ENCODE measurements around the gene SH2B3. TPM values are rescaled to one million over a fixed set of nuclear protein-coding genes. Genes with fewer than 3 reads are reported as not detected.
A peak's percentile ranks its signal among the peaks of the same experiment; 100 is the strongest.
"Not testable (repeated sequence)": the region's sequence is repeated elsewhere in the genome, so short reads cannot be mapped to it uniquely, and the experiment has no call there.

SH2B3 gene
- polyA plus RNA-seq, 1 experiment, result 21.6 TPM

- TF ChIP-seq, protein P1, sequence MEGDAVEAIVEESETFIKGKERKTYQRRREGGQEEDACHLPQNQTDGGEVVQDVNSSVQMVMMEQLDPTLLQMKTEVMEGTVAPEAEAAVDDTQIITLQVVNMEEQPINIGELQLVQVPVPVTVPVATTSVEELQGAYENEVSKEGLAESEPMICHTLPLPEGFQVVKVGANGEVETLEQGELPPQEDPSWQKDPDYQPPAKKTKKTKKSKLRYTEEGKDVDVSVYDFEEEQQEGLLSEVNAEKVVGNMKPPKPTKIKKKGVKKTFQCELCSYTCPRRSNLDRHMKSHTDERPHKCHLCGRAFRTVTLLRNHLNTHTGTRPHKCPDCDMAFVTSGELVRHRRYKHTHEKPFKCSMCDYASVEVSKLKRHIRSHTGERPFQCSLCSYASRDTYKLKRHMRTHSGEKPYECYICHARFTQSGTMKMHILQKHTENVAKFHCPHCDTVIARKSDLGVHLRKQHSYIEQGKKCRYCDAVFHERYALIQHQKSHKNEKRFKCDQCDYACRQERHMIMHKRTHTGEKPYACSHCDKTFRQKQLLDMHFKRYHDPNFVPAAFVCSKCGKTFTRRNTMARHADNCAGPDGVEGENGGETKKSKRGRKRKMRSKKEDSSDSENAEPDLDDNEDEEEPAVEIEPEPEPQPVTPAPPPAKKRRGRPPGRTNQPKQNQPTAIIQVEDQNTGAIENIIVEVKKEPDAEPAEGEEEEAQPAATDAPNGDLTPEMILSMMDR (IDR thresholded peaks at IDR 0.05; ENCODE audit: low read depth, low read length), result no peak
- no peaks in the 10 kb centered on the region for H3K27me3 ChIP-seq (ENCODE audit: control insufficient read depth, insufficient read depth, low read length)
- ChIA-PET CTCF (interaction anchor here (0.7 to 3.5 kb wide), 3 partner anchors 27 to 299 kb away, joined by 4 to 24 read pairs (median 4); no protein-coding TSS in a partner anchor), POLR2A (no interaction called here)
- DNase-seq (ENCODE audit: low read depth, low spot score), result no peak
- H3K9me3 ChIP-seq (ENCODE audit: control insufficient read depth, insufficient read depth, low read length), result no peaks in the 10 kb centered on the region
- no peak overlapping the region for H3K27ac ChIP-seq (ENCODE audit: low read depth, low read length)
- H3K4me3 ChIP-seq (ENCODE audit: low read depth, low read length), result peak overlapping the region; percentile 83
Observed at GRCh38 chr12:111369496-111370220, 36.1 kb upstream of the SH2B3 start.

- H3K27ac ChIP-seq (ENCODE audit: low read depth, low read length); H3K4me3 ChIP-seq (ENCODE audit: low read depth, low read length); H3K27me3 ChIP-seq (ENCODE audit: control insufficient read depth, insufficient read depth, low read length); DNase-seq (ENCODE audit: low read depth, low spot score); POLR2A ChIA-PET; H3K9me3 ChIP-seq (ENCODE audit: control insufficient read depth, insufficient read depth, low read length): not testable (repeated sequence)
- CTCF ChIA-PET, result interaction anchor here (1.0 kb wide), 1 partner anchor 24 kb away, joined by 3 read pairs; no protein-coding TSS in a partner anchor
Observed at GRCh38 chr12:111373231-111373630, 32.5 kb upstream of the SH2B3 start.

DNA sequence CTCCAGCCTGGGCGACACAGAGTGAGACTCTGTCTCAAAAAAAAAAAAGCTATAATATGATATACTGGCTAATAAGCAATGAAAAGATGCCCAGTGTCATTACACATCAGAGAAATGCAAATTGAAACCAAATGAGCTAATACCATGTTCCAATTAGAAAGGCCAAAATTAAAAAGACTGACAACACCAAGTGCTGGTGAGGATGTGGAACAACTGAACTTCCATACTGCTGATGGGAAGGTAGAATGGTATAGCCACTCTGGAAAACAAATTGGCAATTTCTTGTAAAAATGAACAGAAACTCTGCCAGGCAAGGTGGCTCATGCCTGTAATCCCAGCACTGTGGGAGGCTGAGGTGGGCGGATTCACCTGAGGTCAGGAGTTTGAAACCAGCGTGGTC, 28.3 kb upstream of the SH2B3 start:
- Histone ChIP-seq H3K4me3 (ENCODE audit: low read depth, low read length) (no peak overlapping the region), H3K27ac (ENCODE audit: low read depth, low read length) (no peak overlapping the region), H3K27me3 (ENCODE audit: control insufficient read depth, insufficient read depth, low read length) (peaks cover 1% of the 10 kb centered on the region), H3K9me3 (ENCODE audit: control insufficient read depth, insufficient read depth, low read length) (peaks cover 4% of the 10 kb centered on the region)
- ChIA-PET POLR2A (no interaction called here), CTCF (interaction anchor here (0.6 to 1.2 kb wide), 3 partner anchors 19 to 26 kb away, joined by 3 to 7 read pairs (median 3); no protein-coding TSS in a partner anchor)
- TF ChIP-seq, protein P1 (IDR thresholded peaks at IDR 0.05; ENCODE audit: low read depth, low read length), result no peak
- DNase-seq (ENCODE audit: low read depth, low spot score), result no peak

DNA sequence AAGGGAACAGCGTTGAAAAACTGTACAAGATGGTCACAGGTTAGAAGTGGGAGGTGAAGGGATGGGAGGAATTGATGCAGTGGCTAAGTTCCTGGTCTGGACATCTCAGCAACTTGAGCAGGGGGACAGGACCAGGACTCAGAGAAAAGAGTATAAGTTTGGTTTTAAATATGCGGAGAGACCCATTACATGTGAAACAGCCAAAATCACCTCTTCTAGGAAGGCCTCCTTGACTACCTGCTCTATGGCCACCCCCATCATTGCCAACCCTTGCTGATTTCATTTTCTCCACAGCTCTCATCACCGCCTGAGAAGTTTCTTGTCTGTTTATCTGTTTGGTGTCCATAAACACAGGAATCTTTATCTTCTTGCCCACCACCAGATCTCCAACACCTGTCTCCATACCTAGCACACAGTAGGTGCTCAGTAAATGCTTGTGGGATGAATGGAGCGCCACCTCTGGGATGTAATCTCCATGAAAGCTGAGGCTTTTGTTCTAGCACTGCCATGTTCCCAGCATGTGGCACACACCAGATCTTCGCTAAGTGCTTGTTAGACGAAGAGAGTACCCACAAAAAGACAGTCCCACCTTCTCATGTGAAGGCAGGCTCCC, 25.7 kb upstream of the SH2B3 start:
- POLR2A ChIA-PET, result no interaction called here
- no peak overlapping the region for H3K4me3 ChIP-seq (ENCODE audit: low read depth, low read length)
- H3K27ac ChIP-seq (ENCODE audit: low read depth, low read length), result no peak overlapping the region
- H3K27me3 ChIP-seq (ENCODE audit: control insufficient read depth, insufficient read depth, low read length), result peaks cover 2% of the 10 kb centered on the region
- no peak for DNase-seq (ENCODE audit: low read depth, low spot score)
- TF ChIP-seq, protein P1 (IDR thresholded peaks at IDR 0.05; ENCODE audit: low read depth, low read length), result no peak
- H3K9me3 ChIP-seq (ENCODE audit: control insufficient read depth, insufficient read depth, low read length), result peaks cover 4% of the 10 kb centered on the region
- CTCF ChIA-PET, result no interaction called here

- ChIA-PET POLR2A (no interaction called here), CTCF (interaction anchor here (4.9 kb wide), 1 partner anchor 12 kb away, joined by 30 read pairs; no protein-coding TSS in a partner anchor)
- no peak for DNase-seq (ENCODE audit: low read depth, low spot score)
- no peak overlapping the region for H3K27ac ChIP-seq (ENCODE audit: low read depth, low read length)
- TF ChIP-seq, protein P1 (IDR thresholded peaks at IDR 0.05; ENCODE audit: low read depth, low read length), result no peak
- no peaks in the 10 kb centered on the region for H3K9me3 ChIP-seq (ENCODE audit: control insufficient read depth, insufficient read depth, low read length)
- H3K4me3 ChIP-seq (ENCODE audit: low read depth, low read length), result no peak overlapping the region
- H3K27me3 ChIP-seq (ENCODE audit: control insufficient read depth, insufficient read depth, low read length), result peaks cover 7% of the 10 kb centered on the region
Observed at GRCh38 chr12:111384596-111384995, 21.1 kb upstream of the SH2B3 start.

Data from AG04450 (cell line).